GM10847 (cell line): ENCODE results near the gene KRTAP10-11.
"Not testable (repeated sequence)": the region's sequence is repeated elsewhere in the genome, so short reads cannot be mapped to it uniquely, and the experiment has no call there.

ENCODE experiments used
- POLR2A ChIP-seq: IDR thresholded peaks from 2 replicates; pipeline ENCODE4 v1.6.1; 2011; ENCODE audit not compliant: insufficient read length; ENCODE audit errors: extremely low read depth

The KRTAP10-11 gene

DNA sequence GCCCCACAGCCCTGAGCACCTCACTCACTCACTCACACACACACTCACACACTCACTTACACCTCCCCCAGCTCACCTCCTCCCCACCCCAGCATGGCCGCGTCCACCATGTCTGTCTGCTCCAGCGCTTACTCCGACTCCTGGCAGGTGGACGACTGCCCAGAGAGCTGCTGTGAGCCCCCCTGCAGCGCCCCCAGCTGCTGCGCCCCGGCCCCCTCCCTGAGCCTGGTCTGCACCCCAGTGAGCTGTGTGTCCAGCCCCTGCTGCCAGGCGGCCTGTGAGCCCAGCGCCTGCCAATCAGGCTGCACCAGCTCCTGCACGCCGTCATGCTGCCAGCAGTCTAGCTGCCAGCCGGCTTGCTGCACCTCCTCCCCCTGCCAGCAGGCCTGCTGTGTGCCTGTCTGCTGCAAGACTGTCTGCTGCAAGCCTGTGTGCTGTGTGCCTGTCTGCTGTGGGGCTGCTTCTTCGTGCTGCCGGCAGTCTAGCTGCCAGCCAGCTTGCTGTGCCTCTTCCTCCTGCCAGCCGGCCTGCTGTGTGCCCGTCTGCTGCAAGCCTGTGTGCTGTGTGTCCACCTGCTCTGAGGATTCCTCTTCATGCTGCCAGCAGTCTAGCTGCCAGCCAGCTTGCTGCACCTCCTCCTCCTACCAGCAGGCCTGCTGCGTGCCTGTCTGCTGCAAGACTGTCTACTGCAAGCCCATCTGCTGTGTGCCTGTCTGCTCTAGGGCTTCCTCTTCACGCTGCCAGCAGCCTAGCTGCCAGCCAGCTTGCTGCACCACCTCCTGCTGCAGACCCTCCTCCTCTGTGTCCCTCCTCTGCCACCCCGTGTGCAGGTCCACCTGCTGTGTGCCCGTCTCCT is at the start of gene KRTAP10-11:
Gene KRTAP10-11, plus strand, starts transcription at position 49 of the 856 bp plus-strand sequence. Its CDS starts 45 bp downstream, at position 94.
- not testable (repeated sequence) for TF ChIP-seq POLR2A

- TF ChIP-seq POLR2A, result no peak
Observed at GRCh38 chr21:44598061-44598460, 48.2 kb upstream of the KRTAP10-11 start.

DNA sequence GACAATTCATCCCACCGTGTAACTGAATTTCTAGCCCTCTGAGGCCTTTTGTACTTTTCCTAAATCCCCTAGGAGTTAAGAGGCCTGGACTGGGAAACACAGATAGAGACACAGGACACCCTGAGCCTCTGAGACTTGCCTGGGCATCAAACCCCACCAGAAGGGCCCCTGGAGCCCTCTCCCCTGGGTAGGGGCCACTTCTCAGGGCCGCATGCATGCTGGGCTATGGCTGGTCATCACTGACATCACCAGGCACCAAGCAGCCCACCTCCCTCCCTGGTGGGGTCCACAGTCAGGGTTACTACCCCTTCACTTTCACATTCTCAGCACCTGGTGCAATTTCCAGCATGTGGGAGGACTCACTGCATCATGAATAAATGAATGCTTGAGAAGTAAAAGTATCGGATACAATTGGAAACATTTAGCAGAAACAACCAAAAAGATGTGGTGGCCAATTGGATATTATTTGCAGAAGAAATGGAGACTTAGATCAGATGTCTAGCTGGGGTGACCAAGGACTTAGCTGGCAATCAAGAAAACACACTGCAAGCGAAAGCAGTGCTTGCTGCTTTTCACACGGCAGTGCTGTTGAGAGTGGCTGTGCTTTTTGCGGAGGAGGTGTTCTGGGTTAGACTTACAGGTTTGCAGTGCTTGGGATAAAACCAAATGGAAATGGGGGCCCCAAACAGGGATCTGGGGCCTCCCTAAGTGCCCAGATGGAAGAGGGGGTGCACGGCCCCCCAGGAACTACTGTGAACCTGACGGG is 46.8 kb upstream of the KRTAP10-11 start:
- TF ChIP-seq POLR2A, result no peak

GRCh38 chr21:44600118-44600978 is 45.9 kb upstream of the KRTAP10-11 start, which contains the start of gene KRTAP10-7:
TSS of gene KRTAP10-7 (plus strand) at chr21:44600597. CDS start at chr21:44600622, 25 bp downstream.
- not testable (repeated sequence) for TF ChIP-seq POLR2A

DNA sequence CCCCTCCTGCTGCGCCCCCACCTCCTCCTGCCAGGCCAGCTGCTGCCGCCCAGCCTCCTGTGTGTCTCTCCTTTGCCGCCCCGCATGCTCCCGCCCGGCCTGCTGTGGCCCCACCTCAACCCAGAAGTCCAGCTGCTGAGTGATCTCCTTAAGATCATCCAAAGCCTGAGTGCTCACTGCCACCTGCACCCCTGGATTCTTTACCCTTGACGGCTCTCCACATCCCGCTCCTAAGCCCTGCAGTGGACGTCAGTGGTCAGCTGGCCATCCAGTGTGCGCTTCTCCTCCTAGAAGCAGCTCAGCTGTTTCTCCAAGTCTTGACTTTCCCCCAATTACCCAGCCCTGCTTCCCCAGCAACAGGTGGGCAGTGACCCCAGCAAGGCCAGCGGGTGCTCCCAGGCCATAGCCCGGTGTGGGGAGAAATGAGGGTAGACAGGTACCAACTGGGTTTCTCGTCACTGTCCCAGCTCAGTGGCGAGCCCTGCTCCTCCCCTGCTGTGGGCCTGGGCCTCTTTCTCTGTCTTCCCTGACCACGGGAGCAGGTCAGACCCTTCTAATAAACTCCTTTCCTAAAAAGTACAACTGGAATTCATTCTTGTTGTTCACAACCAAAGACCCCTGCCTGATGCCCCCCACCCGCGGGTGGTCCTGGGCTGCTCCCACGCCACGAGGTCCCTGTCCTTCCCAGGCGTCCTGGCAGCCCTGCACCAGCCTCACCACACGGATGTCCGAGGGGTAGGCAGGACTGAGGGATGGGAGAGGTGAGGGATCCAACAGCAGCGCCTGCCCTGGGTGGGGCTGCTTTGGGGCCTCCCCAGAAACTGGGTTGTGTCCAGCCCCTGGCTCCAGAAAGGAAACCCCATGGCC is 44.4 kb upstream of the KRTAP10-11 start:
- no peak for TF ChIP-seq POLR2A

DNA sequence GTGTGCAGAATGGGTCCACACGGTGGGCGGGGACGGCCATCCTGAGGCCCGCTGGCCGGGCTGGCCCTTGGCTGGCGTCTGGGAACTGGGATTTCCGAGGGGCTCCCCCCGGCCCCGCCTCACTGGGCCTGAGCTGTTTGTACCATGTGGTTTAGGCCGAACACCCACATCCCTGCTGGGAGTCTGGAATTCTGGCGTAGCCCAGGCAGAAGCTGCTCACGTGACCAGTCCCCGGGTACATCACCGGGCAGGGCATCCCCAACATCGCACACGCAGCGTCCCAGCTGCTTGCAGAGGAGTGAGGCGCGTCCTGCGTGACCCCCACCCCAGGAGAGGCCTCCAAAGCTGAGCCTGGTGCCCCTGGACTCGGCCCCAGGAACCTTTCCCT is 43.8 kb upstream of the KRTAP10-11 start:
- TF ChIP-seq POLR2A, result no peak

- TF ChIP-seq POLR2A, result no peak
Observed at GRCh38 chr21:44603109-44603875, 42.9 kb upstream of the KRTAP10-11 start.

GRCh38 chr21:44603911-44604310 is 42.3 kb upstream of the KRTAP10-11 start:
- TF ChIP-seq POLR2A, result no peak

- TF ChIP-seq POLR2A, result no peak
Observed at GRCh38 chr21:44606495-44606894, 39.7 kb upstream of the KRTAP10-11 start.

DNA sequence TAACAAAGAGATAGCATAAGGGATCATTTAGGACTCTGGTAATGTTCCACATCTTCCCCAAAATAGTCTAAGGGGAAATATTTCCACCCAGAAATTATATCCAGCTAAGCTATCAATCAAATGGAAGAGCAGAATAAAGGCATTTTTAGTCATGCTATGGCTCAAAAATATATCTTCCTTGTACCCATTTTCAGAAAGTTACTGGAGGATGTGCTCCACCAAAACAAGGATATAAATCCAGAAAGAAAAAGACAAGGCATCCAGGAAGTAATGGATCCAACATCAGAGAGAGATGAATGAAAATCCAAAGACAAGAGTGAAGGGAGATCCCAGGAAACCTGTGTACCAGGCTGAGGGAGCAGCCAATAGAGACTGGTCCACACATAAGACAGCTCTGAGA is 37.0 kb upstream of the KRTAP10-11 start:
- no peak for TF ChIP-seq POLR2A

DNA sequence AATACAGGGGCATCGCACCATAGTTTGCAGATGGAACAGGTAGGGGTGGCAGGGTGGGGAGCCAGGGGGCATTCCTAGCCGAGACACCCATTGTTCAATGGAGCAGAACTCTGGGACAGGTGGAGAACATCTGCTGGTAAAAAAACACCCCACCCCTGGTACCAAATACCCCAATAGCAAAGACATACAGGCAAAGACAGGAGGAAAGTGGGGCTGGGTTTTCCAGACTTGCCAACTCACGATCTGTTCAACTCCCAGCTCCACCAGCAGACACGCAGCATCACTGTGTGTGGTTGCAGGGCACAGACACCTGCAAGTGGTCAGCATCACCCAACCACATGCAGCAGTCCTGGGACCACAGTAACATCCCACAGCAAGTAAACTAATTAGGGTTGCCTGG is 34.7 kb upstream of the KRTAP10-11 start:
- no peak for TF ChIP-seq POLR2A

GRCh38 chr21:44612029-44612486 is 34.2 kb upstream of the KRTAP10-11 start, which contains the start of gene KRTAP10-8:
TSS of gene KRTAP10-8 (plus strand) at chr21:44612079. CDS start at chr21:44612101, 22 bp downstream.
- no peak for TF ChIP-seq POLR2A

DNA sequence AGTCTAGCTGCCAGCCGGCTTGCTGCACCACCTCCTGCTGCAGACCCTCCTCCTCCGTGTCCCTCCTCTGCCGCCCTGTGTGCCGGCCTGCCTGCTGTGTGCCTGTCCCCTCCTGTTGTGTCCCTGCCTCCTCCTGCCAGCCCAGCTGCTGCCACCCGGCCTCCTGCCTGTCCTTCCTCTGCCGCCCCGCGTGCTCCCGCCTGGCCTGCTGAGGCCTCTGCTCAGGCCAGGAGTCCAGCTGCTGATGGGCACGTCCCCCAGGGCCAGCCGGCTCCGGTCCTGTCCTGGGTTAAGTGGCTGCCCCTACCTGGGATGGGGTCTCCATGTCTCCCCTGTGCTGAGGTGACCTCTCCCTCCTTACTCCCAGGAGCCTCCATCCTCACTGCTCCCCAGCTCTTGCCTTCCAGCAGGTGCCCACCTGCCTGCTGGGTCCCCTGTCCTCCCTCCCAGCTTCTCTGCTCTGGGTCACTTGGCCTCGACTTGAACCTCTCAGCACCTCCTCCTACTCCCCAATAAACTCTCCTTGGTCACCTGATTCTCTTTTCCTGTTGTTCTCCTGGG is 33.5 kb upstream of the KRTAP10-11 start:
- TF ChIP-seq POLR2A, result no peak
